Smooth muscle cell of the brain vasculature (primary cell): Measurements from ENCODE around the gene CASP7.
A peak's percentile ranks its signal among the peaks of the same experiment; 100 is the strongest.
"Not testable (repeated sequence)": the region's sequence is repeated elsewhere in the genome, so short reads cannot be mapped to it uniquely, and the experiment has no call there.

Source experiments
- DNase-seq: peaks from one replicate; pipeline ENCODE4 v3.0.0-alpha.2; 2012; ENCODE audit warnings: low read depth, low spot score

Gene CASP7

DNA sequence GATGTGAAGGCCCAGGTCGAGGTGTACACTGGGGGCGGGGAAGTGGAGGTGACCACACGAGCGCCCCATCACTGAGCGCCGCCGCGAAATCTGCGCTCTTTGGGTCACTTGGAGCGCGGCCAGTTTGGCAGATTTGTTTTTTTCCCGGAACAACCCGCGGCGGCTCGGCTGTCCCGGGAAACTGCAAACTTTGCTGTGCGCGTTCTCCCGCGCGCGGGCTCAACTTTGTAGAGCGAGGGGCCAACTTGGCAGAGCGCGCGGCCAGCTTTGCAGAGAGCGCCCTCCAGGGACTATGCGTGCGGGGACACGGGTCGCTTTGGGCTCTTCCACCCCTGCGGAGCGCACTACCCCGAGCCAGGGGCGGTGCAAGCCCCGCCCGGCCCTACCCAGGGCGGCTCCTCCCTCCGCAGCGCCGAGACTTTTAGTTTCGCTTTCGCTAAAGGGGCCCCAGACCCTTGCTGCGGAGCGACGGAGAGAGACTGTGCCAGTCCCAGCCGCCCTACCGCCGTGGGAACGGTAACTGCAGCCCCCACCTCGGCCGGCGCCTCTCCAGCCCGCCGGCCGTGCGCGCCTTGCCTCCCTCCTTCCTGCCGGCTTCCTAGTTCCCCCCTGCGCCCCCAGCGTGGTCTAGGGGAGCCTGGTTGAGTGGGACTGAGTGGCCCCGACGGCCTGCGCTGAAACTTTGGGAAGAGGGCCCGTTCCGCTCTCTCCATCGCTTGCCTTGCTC lies at the start of gene CASP7:
Gene CASP7, plus strand, starts transcription at position 450 of the 727 bp plus-strand sequence. CDS start 17,582 bp downstream, outside the sequence.
- peak; percentile 47 for DNase-seq

DNA sequence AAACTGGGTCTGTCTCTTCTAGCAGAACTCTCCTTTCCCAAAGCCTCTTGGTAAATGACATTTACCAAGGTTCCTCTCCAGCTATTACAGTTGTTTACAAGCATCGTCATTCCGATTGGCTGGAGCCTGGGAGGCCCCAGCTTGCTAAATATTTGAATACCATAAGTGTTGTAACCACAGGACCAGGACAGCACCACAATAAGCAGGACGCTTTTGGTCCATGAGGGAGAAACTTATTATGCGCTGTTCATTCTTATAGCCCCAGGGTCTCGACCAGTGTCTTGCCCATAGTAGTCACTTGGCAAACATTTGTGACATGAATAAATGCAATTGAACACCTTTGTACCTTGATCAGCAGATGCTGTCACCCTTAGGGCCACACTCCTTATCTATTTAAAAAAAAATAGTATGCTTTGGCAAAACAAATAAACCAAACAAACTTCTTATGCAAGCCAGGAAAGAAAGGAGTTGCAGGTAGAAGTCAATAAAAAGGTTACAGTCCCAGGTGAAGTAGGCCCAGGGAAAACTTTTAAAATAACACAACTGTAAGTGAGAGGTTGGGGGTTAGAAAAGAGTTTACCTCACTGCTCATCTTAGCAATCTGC lies 48.7 kb upstream of the CASP7 start:
- DNase-seq = no peak

DNA sequence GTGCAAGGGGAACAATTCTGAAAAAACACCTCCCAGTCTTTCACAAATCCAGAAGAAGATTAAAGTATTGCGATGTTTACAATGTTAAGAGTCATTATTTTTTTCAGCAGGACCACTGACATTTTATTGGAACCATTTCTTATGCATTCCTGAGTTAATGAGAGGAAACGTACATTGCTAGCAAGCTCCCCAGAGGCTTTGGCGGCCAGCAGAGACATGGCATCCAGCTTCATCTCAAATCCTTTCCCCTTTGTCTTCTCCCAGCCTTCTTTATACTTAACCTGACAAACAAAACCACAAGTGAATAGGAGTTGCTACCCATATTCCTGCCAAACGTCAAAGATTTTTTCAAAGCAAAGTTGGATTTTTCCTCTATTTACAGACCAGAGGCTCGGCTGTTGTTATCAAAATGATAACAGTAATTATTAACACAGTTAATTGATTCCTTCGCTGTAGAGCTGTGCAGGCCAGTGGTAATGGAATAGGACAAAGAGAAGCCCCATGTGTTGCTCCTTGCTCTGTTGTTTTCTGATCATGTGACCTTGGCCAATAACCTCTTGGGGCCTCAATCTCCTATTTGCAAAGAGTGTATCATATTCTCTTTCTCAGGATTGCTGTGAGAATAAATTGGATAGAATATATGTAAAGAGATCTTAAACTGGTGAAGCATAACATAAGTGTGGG lies 47.9 kb upstream of the CASP7 start:
- no peak for DNase-seq

DNA sequence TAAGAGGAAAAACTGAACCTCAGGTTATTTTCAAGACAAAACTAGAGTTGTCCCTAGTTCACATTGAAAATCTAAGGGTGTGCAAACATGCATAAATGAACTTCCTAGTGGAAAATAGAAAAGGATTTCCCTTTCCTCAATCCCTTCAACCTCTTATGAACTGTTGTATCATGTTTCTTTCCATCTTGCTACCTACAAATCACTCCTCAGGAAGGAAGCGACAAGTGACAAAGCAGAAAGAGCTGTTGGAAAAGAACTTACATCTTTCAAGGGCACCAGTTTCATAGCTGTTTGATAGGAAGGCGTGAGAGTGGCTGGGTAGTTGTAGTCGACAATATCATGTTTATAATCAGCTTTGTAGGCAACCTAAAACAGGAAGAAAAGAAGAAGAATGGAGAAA lies 39.7 kb upstream of the CASP7 start:
- no peak for DNase-seq

DNA sequence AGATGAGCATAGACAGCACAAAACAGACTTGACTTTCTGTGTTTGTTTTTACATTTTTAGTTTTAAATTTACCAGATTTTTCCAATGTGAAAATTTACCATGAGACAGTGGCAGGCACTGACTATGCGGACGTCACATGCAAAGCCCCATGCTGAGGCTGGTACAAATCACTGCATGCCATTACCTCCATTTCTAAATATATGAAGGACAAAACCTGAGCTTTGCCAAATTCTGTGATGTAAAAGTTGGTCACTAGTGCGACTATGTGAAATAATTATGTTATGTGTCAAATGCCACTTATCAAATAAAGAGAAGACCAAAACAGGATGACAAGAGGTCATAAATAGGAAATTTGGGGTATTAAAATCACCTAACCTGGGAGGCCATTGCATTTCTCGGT lies 38.0 kb upstream of the CASP7 start:
- DNase-seq = no peak

DNA sequence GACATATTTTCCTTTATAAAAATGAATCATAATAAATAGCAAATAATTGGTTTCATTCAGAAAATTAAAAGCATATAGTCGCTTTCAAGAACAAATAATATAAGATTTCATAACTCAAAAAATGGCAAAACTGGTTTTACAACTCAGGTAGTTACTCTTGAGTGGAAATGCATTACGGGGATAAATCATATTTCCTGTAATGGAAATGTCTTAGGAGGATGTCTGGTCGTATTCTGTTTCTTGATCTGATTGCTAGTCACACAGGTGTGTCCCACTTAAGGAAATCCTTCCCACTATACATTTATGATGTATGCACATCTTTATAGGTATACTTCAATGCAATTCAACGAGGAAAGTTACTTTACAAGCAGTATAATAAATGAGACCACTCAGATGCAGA lies 36.5 kb upstream of the CASP7 start:
- no peak for DNase-seq

DNA sequence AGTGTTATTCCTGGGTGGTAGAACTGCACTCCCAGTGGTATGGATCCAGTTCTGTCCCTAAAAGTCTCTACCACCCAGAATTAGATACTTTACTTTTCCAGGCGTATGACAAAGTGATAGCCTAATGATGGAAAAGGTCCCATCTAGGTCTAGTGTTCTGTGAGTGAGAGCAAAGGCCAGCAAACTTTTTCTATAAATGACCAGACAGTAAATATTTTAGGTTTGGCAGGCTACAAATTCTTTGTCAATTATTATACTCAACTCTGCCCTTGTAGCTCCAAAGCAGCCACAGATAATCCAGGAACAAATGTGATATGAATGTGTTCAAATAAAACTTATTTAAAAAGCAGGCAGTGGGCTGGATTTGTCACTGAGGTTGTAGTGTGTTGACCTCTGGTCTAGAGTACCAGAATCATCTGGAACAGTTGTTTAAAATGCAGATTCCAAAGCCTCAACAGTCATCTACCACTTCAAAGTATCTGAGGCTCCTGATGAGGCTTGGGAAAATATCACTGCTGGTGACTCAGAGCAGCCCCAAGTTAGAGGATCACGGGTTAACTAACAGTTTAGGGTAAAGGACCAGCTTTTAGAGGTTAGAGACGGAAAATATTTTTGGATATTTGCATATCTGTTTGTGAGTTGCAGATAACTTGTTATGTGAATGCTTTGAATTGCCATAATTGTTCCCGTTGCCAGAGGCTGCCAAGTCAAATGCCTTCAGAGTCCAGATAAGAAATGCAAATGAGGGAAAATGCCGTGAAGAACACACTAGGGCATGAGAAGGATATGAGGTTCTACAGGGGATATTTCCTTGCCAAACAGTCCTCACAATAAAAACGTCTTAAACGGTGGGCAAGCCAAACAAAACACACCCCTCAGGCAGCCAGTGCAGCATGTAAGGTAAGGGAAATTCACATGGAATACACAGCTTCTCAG lies 35.3 kb upstream of the CASP7 start:
- peak; percentile 12 for DNase-seq

DNA sequence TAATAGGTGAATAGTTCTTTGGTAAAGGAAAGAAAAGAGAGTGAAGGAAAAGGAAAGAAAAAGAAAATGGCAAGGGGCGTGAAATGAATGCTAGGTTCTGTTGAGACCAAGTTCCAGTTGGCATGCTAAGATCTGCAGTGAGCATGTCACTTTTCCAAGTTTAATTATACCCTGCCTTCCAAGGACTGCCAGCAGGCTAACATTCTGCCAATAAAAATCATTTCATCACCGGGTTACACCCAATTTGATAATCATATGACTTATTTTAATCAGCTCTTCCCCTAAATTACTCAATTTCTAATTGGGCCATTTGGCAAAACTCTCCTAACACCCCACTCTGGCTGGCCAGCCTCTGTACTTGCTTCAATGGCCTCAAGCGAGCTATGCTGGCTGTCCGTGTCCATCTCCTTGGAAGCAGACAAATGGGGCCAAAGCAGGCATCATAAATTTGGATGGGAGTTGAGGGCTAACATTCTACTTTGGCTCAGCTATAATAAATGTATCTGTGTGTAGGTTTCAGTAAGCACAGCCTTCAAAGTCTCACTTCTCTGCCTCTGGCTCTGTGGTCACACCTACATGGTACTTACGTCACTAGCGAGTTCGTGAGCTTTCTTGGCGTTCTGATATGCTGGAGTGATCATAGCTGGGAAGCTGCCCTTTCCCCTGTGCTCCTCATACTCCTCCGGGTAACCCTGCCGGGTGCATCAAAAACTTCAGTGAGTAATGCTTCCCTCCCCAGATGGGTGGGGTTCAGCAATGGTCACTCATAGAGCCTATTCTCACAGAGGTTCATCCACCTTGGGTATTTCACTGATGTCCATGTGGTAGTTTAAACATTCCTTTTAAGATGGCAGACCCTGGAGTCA lies 33.1 kb upstream of the CASP7 start:
- DNase-seq = no peak

DNA sequence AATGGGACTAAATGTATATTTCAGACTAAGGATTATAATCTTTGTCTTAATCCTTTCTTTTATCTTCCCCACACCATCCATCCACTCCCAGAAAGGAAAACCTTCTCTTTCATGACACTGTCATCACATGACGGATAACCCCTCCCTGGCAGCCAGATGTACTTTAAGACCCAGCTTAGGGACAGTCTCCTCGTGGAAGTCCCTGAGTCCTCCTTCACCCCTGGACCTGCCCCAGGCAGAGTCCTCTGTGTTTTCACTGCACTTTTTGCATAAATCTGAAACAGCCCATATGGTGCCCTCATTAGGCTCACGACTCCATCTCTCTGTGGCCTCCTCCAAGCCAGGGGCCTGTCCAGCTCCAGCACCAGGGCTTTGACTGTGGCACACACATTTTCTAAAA lies 31.9 kb upstream of the CASP7 start:
- no peak for DNase-seq

DNA sequence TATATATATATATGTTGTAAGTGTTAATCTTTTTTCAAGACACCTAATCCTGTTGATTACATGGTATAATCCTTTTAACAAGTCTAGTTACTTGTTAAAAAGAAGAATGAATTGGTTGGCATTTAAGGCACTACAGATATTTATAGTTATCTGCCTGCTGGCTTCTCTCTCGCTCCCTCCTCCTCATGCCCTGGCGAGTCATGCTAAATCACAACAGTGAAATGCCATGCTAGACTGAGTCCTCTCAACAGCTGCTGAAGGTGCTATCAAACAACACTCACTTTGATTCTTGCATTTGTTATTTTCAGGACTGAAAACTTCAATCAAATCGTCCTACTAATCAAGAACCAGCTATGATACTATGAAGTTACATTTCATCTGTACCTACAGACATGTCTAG lies 31.2 kb upstream of the CASP7 start:
- DNase-seq = no peak

DNA sequence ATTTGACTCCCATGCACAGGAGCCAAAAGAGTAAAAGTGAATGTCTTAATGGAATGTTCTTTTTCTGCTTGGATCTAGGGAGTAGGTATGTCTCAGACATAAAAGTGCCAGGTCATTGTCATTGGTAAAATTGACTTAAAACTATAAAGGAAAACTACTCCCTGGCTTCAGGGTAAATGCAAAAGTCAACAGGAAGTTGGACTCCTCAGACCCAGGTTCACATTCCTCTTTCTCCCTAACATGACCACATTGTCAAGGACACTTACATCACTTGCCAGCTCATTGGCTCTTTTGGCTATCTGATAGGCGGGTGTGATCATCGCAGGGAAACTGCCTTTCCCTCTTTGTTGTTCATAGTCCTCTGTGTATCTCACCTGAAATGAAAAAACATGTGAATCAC lies 29.5 kb upstream of the CASP7 start:
- no peak for DNase-seq

DNA sequence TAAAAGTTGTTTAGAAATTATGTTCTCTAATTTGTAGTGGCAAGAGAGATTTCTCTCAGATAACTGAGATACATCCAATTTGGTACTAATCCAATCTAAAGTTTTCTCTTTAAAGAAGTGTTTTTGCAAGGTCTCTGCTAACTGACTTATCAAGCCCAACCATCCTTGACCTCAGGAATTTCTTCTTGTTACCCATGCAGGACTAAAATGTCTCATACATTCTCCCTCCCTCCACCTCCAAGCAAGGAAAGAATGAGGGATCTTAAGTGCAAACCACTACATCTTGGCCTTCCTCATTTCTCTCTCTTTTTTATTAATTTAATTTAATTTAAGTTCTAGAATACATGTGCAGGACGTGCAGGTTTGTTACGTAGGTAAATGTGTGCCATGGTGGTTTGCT lies 28.7 kb upstream of the CASP7 start:
- DNase-seq = no peak

DNA sequence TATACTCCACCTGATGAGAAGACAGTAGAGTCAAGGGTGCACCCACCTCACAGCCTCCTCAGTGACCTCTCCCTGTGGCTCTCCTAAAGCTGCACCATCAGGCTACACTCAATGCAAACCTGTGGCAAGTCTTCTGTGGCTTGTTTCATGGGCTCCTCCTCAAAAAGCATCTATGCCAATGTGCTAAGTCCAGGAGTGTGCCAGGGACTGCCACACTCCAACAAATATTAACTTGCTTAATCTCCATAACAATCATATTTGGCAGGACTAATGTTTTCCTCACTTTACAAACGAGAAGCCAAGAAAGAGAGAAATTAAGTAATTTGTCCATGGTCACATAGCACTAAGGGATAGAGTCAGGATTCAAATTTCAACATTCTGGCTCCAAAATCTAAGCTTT lies 27.8 kb upstream of the CASP7 start:
- no peak for DNase-seq

DNA sequence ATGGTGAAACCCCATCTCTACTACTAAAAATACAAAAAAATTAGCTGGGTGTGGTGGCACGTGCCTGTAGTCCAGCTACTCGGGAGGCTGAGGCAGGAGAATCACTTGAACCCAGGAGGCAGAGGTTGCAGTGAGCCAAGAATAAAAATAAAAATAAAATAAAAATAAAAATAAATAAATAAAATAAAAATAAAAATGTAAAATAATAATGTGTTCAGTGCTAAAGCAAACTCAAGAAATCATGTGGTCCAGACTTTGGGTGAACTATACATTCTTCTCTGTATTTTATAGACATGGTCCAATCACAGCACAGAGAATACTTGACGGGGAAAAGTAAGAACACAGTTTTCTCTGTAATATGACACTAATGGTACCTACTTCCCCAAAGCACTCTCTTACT lies 27.3 kb upstream of the CASP7 start:
- not testable (repeated sequence) for DNase-seq

DNA sequence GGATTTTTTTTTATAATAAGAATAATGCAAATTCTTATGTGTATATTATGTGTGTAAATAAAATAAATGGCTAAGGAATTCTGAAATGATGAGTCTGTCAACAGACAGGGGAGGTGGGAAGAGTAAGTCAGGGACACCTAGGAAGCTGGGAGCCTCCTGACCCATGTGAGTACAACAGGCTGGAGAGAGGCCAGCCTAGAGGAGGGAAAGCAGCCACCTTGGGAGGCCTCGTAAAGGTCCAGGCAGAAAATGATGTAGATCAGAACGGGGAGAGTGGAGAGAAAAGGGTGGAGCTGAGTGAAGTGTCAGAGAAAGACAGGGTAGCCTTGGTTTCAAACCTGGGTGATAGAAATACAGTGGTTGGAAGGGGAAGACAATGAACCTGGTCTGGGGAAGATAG lies 22.8 kb upstream of the CASP7 start:
- DNase-seq = no peak

DNA sequence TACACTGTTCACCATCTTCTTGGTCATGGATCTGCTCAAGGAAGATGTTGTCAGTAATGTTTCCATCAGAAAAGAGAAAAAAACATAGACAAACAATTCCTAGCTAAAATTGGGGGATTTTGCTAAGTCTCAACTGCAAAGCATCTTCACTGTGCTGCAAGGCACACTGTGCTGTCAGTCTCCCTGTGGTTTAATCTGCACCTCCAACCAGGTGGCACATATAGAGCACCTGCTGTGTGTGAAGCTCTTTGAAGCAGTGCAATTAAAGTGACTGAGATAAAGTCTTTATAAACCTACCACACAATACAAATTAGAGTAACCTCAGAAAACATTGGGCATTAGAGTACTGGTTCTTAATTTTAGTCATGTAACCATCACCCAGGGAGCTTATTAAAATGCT lies 22.2 kb upstream of the CASP7 start:
- DNase-seq = no peak

DNA sequence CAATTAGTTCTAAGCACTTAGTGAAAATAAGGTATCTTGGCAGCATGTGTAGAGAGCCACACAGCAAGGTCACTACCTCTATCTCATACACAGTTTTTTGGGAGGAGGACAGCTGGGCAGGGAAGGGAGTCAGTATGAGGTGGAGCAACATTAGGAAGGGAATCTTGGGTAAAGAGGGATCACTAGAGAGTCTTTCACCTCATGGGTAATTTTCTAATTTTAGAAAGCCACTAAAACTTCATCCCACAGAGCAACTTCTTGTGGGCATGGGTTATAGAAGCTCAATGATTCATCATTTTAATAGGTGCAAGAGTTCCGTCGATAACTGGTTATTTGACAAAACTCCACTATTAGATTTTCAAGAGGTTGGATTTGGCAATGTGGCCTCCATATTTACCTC lies 18.4 kb upstream of the CASP7 start:
- no peak for DNase-seq

DNA sequence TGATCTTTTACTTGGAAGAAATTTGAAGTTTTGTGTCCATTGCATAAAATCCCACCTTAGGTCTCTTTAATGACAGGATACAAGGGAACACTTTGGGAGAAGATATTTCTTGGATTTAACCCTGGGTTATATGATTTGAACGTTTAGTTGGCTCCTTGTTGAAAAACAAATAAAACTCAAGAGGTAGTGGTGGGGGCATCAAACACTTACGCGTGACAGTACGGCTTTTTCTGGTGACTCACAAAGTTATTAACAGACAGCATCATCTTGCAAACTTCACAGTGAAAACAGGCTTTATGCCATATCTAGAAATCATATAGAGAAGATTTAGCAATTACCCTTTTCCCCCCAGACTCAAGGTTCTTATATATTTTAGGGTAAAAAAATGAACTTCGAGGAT lies 16.6 kb upstream of the CASP7 start:
- DNase-seq = no peak

DNA sequence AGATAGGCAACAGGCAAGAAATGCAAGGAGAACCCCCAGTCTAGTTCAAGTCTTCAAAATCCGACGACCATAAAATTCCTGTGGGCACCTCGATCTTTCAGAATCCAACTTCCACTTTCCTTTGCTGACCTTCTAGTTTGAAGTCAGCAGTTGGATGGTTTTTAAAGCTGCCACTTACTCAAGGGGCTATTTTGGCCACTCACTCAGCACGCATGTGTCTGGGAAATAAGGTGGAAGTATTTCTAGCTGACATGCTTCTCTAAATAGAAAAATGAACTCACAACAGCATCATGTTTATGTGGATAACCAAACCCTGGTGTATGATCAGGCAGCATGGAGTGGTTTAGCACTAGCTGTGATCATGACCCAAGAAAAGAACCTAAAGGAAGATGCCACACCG lies 15.8 kb upstream of the CASP7 start, which contains the start of gene NRAP:
Gene NRAP, minus strand, starts transcription at position 134 of the 400 bp plus-strand sequence. CDS start 159 bp downstream, outside the sequence.
- DNase-seq = no peak

DNA sequence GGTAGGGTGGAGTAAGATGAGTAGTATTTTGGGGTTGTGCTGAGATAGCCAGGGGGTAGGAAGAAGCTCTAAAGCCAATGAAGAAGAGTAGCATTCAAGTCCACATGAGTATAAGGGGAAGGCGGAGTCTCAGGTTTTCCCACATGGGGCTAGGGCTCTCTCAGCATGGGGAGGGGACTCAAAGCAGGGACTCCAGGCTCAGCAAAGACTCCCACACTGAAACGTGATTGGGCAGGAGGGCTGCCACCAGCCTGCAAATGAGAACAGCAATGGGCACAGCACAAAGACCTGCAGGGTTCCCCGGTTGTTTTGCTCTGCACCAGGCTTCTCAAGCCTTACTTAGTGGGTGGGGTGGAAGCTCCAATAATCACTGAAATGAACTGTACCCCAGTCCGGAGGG lies 14.4 kb upstream of the CASP7 start:
- no peak for DNase-seq

DNA sequence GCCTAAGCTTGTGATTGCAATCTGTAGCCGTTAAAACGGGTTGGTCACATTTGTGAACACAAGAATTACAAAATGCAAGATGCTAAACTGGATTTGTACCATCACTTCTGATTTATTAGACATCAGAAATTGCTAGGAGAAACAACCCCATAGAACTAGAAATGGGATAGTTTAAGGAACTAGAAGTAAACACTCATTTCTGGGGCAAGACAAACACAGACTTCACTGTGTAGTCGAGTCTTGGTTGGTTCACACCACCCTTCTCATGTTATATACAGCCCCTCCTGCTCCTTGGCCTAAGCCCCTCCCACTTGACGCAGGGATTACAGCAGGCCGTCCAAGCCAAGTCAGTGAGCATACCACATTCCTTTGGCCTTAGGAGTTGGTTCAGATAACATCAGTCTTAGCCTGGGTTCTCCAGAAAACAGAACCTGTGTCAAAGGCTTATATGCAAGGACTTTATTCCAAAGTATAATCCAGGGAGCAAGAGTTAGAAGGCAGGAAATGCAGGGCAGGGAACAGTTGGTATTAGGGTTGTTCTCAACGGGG lies 13.8 kb upstream of the CASP7 start:
- DNase-seq = no peak
